GM18517 (cell line): ENCODE results near the gene MROH8.
A peak's percentile ranks its signal among the peaks of the same experiment; 100 is the strongest.
"Not testable (repeated sequence)": the region's sequence is repeated elsewhere in the genome, so short reads cannot be mapped to it uniquely, and the experiment has no call there.

Source experiments
- ATAC-seq: cut with Tn5 transposase; IDR thresholded peaks from one replicate; pipeline ENCODE4 v1.9.1; 2021; ENCODE audit warnings: mild to moderate bottlenecking, moderate library complexity; ENCODE audit not compliant: unreplicated experiment

The MROH8 gene

DNA sequence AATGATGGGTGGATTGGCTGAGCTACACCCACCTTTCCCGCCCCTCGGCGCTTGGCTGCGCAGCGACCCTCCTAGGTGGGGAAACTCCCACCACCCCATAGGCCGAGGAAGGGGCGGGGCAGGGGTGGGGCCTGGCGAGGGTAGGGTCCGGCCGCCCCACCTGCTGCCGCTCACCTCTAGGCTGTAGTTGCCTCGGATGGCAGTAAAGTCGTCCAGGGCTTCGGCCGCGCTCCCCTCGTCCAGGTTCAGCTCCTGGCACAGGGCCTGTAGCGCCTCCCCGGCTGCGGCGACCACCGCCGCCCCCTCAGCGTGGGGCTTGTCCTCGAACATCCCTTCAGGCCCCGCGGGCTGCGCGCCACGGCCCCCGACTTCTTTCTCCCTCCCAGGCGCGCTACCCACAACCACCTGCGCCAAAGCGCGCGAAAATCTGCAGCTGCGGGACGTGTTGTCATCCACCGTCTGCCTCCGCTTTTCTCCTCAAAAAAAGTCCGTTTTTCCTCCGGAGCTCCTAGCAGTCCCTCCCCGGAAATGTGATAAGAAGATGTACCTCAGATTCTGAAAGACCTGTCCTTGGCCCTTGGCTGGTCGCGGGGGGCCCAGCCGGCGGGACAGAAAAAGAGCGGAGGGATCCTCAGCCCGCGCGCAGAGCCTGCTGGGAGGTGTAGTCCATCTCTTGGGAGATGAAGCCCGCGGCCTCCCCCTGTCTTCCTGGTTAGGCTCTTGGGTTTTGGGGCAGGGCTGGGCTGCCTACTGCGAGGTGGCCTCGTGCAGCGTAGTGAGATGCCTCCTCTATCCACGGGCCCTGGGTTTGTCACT is 83.5 kb downstream of the MROH8 start, which contains the start of gene RBL1:
Gene RBL1 (minus strand): TSS at position 399 of the 816 bp plus-strand sequence. CDS start 69 bp downstream, at position 330.
- ATAC-seq, result peak; percentile 75

DNA sequence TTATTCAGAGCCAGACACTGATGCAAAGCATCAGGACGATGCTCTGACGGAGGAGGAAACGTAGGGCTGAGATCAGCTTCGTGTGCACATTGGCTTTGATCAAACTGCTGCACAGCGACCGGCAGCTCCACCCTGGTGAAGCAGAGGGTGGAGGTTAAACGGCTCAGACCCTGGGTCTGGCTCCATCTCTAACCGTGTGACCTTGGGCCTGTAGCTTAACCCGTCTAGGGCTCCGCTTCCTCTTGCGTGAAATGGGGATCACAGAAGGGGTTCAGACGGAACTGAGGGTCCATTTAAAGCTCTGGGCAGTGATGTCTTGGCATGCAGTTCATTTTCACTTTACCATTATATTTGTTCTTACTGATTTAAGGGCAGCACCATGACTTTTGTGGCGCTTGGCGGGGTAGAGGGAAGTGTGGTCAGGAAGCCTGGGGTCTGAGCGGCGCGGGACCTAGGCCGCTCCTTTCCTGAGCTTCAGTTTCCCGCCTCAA is 84.2 kb downstream of the MROH8 start:
- ATAC-seq, result peak; percentile 19

GRCh38 chr20:37090407-37090806 is 88.9 kb downstream of the MROH8 start:
- ATAC-seq, result no peak

- ATAC-seq, result no peak
Measured at GRCh38 chr20:37081717-37082289, 97.5 kb downstream of the MROH8 start.

- no peak for ATAC-seq
Measured at GRCh38 chr20:37077009-37077408, 102.3 kb downstream of the MROH8 start.

DNA sequence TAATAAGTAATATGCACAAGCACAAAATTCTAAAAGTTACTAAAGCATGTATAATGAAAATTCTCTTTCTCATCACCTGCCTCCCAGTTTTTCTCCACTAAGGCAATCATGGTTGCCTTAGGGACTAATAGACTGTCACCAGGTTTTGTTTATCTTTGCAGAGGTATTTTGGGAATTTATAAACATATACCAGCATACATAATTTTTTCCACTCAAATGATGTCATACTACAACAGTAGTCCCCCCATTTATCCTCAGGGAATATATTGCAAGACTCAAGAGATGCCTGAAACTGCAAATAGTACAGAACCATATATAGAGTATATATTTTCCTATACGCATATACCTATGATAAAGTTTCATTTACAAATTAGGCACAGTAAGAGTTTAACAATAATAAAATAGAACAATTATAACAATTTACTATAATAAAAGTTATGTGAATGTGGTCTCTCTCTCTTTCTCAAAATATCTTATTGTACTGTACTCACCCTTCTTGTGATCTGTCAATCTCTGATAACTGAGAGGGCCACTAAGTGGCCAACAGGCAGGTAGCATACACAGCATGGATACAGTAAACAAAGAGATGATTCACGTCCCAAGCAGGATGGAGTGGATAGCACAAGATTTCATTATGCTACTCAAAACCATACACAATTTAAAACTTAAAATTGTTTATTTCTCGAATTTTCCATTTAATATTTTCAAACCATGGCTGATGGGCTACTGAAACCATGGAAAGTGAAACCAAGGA is 103.2 kb downstream of the MROH8 start:
- no peak for ATAC-seq

GRCh38 chr20:37072293-37073196 is 106.8 kb downstream of the MROH8 start:
- no peak for ATAC-seq

DNA sequence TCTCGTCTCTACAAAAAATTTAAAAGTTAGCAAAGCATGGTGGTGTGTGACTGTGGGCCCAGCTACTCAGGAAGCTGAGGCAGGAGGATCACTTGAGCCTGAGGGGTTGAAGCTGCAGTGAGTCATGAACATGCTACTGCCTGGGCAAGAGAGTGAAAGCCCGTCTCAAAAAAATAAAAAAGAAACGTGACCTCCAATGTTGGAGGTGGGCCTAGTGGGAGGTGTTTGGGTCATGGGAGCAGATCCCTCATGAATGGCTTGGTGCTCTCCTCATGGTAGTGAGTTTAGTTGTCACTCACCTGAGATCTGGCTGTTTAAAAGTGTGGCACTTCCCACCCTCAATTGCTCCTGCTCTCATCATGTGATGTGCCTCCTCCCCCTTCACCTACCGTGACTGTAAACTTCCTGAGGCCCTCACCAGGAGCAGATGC is 107.9 kb downstream of the MROH8 start:
- no peak for ATAC-seq

DNA sequence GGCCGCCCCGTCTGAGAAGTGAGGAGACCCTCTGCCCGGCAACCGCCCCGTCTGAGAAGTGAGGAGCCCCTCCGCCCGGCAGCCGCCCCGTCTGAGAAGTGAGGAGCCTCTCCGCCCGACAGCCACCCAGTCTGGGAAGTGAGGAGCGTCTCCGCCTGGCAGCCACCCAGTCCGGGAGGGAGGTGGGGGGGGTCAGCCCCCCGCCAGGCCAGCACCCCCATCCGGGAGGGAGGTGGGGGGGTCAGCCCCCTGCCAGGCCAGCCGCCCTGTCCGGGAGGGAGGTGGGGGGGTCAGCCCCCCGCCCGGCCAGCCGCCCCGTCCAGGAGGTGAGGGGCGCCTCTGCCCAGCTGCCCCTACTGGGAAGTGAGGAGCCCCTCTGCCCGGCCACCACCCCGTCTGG is 109.8 kb downstream of the MROH8 start:
- ATAC-seq, result not testable (repeated sequence)

DNA sequence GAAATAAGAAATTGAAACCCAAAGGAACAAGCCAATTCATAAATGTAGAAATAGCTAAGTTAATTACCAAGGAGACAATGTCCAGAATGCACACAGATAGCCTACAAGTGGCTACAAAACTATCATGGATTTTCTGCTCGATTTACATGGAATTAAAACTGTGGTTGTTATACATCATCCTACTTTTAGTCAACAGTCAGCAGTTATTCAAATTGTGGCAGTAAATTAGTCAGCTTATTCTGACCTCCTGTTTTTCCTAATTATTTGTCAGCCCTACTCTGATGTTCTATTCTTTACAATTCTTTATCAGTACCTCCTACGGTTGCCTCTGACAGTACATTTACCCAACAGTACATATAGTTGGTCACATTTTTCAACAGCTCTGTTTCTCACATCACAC is 113.2 kb downstream of the MROH8 start:
- no peak for ATAC-seq

DNA sequence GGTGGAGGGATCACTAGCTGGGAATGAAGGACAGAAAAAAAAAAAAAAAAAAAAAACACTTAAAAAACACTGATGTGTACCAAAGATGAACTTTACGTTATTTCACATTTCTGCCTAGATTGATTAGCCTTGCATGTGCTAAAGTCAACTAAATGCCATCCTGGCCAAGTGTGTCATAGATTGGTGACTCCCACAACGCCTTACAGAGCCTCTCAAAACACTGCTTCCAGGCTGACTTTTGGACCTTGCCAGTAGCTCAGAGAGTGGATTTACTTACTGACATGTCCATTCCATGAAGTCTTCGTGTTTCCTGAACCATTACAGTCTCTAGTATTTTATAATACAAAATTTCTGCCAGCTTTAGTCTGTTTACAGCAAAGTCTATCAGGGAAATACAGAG is 124.1 kb downstream of the MROH8 start:
- no peak for ATAC-seq

DNA sequence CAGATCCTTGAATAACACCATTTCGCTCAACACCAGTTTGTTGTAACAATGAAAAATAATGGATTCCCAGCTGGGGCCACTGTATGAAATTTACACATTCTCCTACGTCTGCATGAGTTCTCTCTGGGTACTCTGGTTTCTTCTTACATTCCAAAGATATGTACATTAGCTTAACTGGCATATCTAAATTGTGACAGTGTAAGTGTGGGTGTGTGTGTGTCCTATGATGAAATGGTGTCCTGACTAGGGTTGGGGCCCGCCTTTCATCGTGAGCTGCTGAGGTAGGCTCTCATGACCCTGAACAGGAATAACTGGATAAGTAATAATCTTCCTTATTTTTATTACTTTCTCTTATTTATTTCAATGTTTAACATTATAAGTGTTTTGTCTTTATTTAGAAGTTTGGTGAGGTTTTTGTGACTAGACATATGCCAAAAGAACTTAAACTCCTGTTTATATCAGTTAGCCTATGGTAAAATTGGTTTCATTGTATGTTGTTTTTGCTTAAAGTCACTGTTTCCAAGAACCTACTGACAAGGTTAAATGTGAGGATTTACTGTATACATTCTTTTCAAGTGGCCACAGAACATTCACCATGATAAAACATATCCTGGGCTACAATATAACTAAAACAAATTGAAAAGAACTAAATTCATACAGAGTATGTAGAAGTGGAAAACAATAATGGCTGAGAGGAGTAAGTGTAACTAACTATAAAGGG is 126.0 kb downstream of the MROH8 start:
- no peak for ATAC-seq
